Muscle of leg (tissue), 11 donors: ENCODE results near the gene REV3L. TPM values are rescaled to one million over a fixed set of nuclear protein-coding genes. Genes with fewer than 3 reads are reported as not detected.

Source experiments
- DNase-seq: peaks from one replicate; pipeline ENCODE4 v3.0.0; 2013
- H3K27ac ChIP-seq: one replicate; pipeline ENCODE4 v1.5.1; 2013; ENCODE audit warnings: mild to moderate bottlenecking, low read length, control low read depth
- H3K27me3 ChIP-seq: one replicate; pipeline ENCODE4 v1.6.1; 2013; ENCODE audit warnings: low read length; ENCODE audit not compliant: control insufficient read depth, insufficient read depth
- H3K36me3 ChIP-seq: one replicate; pipeline ENCODE4 v1.6.1; 2013; ENCODE audit warnings: low read length; ENCODE audit not compliant: control insufficient read depth, insufficient read depth
- H3K4me1 ChIP-seq: one replicate; pipeline ENCODE4 v1.6.1; 2013; ENCODE audit warnings: low read length; ENCODE audit not compliant: control insufficient read depth, insufficient read depth
- H3K4me3 ChIP-seq: one replicate; pipeline ENCODE4 v1.5.1; 2013; ENCODE audit warnings: low read length, control low read depth
- H3K9me3 ChIP-seq: replicated peaks from 2 replicates; pipeline ENCODE4 v1.6.1; 2013; ENCODE audit warnings: low read depth, low read length; ENCODE audit not compliant: control insufficient read depth
- WGBS: methylation state at CpG from one replicate; pipeline ENCODE4 v1.1.5; 2013; ENCODE audit warnings: missing lambda C conversion rate; ENCODE audit not compliant: insufficient coverage; 5-methylcytosine and 5-hydroxymethylcytosine counted together
- polyA plus RNA-seq, 8 donors: library from polyadenylated mRNA; unstranded; fragments of 120-200 nt; gene quantifications; one replicate each; pipeline versions ENCODE4 v1.2.1 to v1.2.3, GENCODE V29; 2013; ENCODE audit warnings: inconsistent platforms in 1 of 8, low replicate concordance in 1 of 8; ENCODE audit not compliant: insufficient read length in 8 of 8, insufficient read depth in 1 of 8
- total RNA-seq: library from RNA; stranded (reverse); fragments of 120-200 nt; gene quantifications from one replicate; pipeline ENCODE4 v1.2.4, GENCODE V29; 2013

The REV3L gene
- total and polyA plus RNA-seq, 9 donors: 28.0 to 50.9 (median 34.1) TPM

- Histone ChIP-seq H3K36me3 (no peaks in the 10 kb centered on the region), H3K4me3 (no peak overlapping the region), H3K9me3 (no peaks in the 10 kb centered on the region), H3K4me1 (no peaks in the 10 kb centered on the region), H3K27me3 (no peaks in the 10 kb centered on the region), H3K27ac (no peak overlapping the region)
- DNase-seq: no peak
- 91% methylated on average over 1 of the region's 2 CpGs for WGBS
Measured at GRCh38 chr6:111502154-111502553, 19.1 kb upstream of the REV3L start.

GRCh38 chr6:111499269-111499793 lies 16.3 kb upstream of the REV3L start:
- H3K4me1 ChIP-seq: no peaks in the 10 kb centered on the region
- H3K9me3 ChIP-seq: no peaks in the 10 kb centered on the region
- WGBS: no CpG with 5 or more reads among the region's 2 CpGs
- no peak overlapping the region for H3K4me3 ChIP-seq
- no peak for DNase-seq
- H3K36me3 ChIP-seq: no peaks in the 10 kb centered on the region
- no peak overlapping the region for H3K27ac ChIP-seq
- no peaks in the 10 kb centered on the region for H3K27me3 ChIP-seq

GRCh38 chr6:111494951-111495635 lies 12.1 kb upstream of the REV3L start:
- DNase-seq: peak; percentile 58
- H3K27ac ChIP-seq: no peak overlapping the region
- H3K4me3 ChIP-seq: no peak overlapping the region
- H3K27me3 ChIP-seq: no peaks in the 10 kb centered on the region
- H3K4me1 ChIP-seq: no peaks in the 10 kb centered on the region
- no peaks in the 10 kb centered on the region for H3K36me3 ChIP-seq
- H3K9me3 ChIP-seq: no peaks in the 10 kb centered on the region
- no CpG with 5 or more reads among the region's 2 CpGs for WGBS

- no peak for DNase-seq
- H3K4me3 ChIP-seq: no peak overlapping the region
- no peak overlapping the region for H3K27ac ChIP-seq
- H3K36me3 ChIP-seq: peaks cover 5% of the 10 kb centered on the region
- no peaks in the 10 kb centered on the region for H3K9me3 ChIP-seq
- 100% methylated on average over 1 of the region's 2 CpGs for WGBS
- no peaks in the 10 kb centered on the region for H3K4me1 ChIP-seq
- no peaks in the 10 kb centered on the region for H3K27me3 ChIP-seq
Measured at GRCh38 chr6:111492499-111492898, 9.5 kb upstream of the REV3L start.

- DNase-seq: no peak
- Histone ChIP-seq H3K27ac (no peak overlapping the region), H3K4me1 (no peaks in the 10 kb centered on the region), H3K27me3 (no peaks in the 10 kb centered on the region), H3K36me3 (peaks cover 5% of the 10 kb centered on the region), H3K4me3 (no peak overlapping the region), H3K9me3 (no peaks in the 10 kb centered on the region)
- 95% methylated on average over 2 of the region's 3 CpGs for WGBS
Measured at GRCh38 chr6:111490067-111490466, 7.0 kb upstream of the REV3L start.

- DNase-seq: peak; percentile 28
- Histone ChIP-seq H3K36me3 (peaks cover 5% of the 10 kb centered on the region), H3K27me3 (no peaks in the 10 kb centered on the region), H3K4me1 (peaks cover 2% of the 10 kb centered on the region), H3K27ac (no peak overlapping the region), H3K9me3 (no peaks in the 10 kb centered on the region), H3K4me3 (no peak overlapping the region)
- WGBS: no CpG with 5 or more reads among the region's 1 CpG
Measured at GRCh38 chr6:111487661-111488060, 4.6 kb upstream of the REV3L start.

GRCh38 chr6:111486921-111487320 lies 3.9 kb upstream of the REV3L start:
- Histone ChIP-seq H3K4me3 (no peak overlapping the region), H3K36me3 (peaks cover 5% of the 10 kb centered on the region), H3K27ac (no peak overlapping the region), H3K9me3 (no peaks in the 10 kb centered on the region), H3K27me3 (no peaks in the 10 kb centered on the region), H3K4me1 (peaks cover 2% of the 10 kb centered on the region)
- WGBS: 88% methylated on average over 1 of the region's 1 CpG
- no peak for DNase-seq

- Histone ChIP-seq H3K4me1 (peaks cover 5% of the 10 kb centered on the region), H3K9me3 (no peaks in the 10 kb centered on the region), H3K27ac (no peak overlapping the region), H3K36me3 (peaks cover 5% of the 10 kb centered on the region), H3K4me3 (no peak overlapping the region), H3K27me3 (no peaks in the 10 kb centered on the region)
- WGBS: no CpG with 5 or more reads among the region's 2 CpGs
- no peak for DNase-seq
Measured at GRCh38 chr6:111486475-111486874, 3.5 kb upstream of the REV3L start.

GRCh38 chr6:111485342-111485741 lies 2.3 kb upstream of the REV3L start:
- peaks cover 5% of the 10 kb centered on the region for H3K4me1 ChIP-seq
- H3K9me3 ChIP-seq: no peaks in the 10 kb centered on the region
- H3K27ac ChIP-seq: peak overlapping the region; percentile 97
- no peak for DNase-seq
- no peaks in the 10 kb centered on the region for H3K27me3 ChIP-seq
- WGBS: no CpG with 5 or more reads among the region's 1 CpG
- peaks cover 5% of the 10 kb centered on the region for H3K36me3 ChIP-seq
- no peak overlapping the region for H3K4me3 ChIP-seq

GRCh38 chr6:111484633-111484930 lies 1.6 kb upstream of the REV3L start:
- DNase-seq: peak; percentile 52
- Histone ChIP-seq H3K4me1 (peaks cover 5% of the 10 kb centered on the region), H3K36me3 (peaks cover 5% of the 10 kb centered on the region), H3K27ac (peak overlapping the region; percentile 97), H3K4me3 (peak overlapping the region; percentile 78), H3K27me3 (no peaks in the 10 kb centered on the region), H3K9me3 (no peaks in the 10 kb centered on the region)
- no CpG with 5 or more reads among the region's 8 CpGs for WGBS
